OCI-LY3 (cell line): ENCODE data around the gene STARD3NL.

Experiments
- H2AFZ ChIP-seq: fragments of 200-600, 300-600 bp; shearing (Covaris generic); 2 replicates; pipeline ENCODE4 v1.6.0; 2014; ENCODE audit warnings: antibody characterized with exemption, low read depth, low read length
- H3K27ac ChIP-seq: fragments of 200-600, 300-600 bp; sonication (generic); 2 replicates; pipeline ENCODE4 v1.5.1; 2014; ENCODE audit warnings: mild to moderate bottlenecking, low read length, moderate library complexity, mixed read lengths
- H3K27me3 ChIP-seq: fragments of 200-600, 300-600 bp; sonication (generic); 2 replicates; pipeline ENCODE4 v1.6.1; 2014; ENCODE audit warnings: low read depth, low read length, mixed read lengths
- H3K36me3 ChIP-seq: fragments of 200-600, 300-600 bp; sonication (generic); replicated peaks from 2 replicates; pipeline ENCODE3; 2014; ENCODE audit warnings: low read depth, low read length, mixed read lengths
- H3K4me1 ChIP-seq: fragments of 300-600, 200-600 bp; sonication (generic); 2 replicates; pipeline ENCODE4 v1.6.1; 2014; ENCODE audit warnings: low read length, mixed read lengths
- H3K4me2 ChIP-seq: fragments of 200-600, 300-600 bp; sonication (generic); 2 replicates; pipeline ENCODE4 v1.6.1; 2014; ENCODE audit warnings: low read length, mixed read lengths
- H3K4me3 ChIP-seq: fragments of 300-600, 200-600 bp; sonication (generic); 2 replicates; pipeline ENCODE4 v1.5.1; 2014; ENCODE audit warnings: antibody characterized with exemption, mild to moderate bottlenecking, low read length, moderate library complexity
- H3K79me2 ChIP-seq: fragments of 300-600, 200-600 bp; shearing (Covaris generic); 2 replicates; pipeline ENCODE4 v1.6.1; 2014; ENCODE audit warnings: mild to moderate bottlenecking, low read length, mixed read lengths
- H3K9ac ChIP-seq: fragments of 300-600, 200-600 bp; shearing (Covaris generic); 2 replicates; pipeline ENCODE4 v1.6.0; 2014; ENCODE audit warnings: mild to moderate bottlenecking, low read length, moderate library complexity
- H3K9me3 ChIP-seq: fragments of 200-600, 300-600 bp; shearing (Covaris generic); 2 replicates; pipeline ENCODE4 v1.6.1; 2014; ENCODE audit warnings: low read length, mixed read lengths; ENCODE audit not compliant: insufficient read depth
- H4K20me1 ChIP-seq: fragments of 200-600, 300-600 bp; sonication (generic); 2 replicates; pipeline ENCODE4 v1.6.1; 2016; ENCODE audit warnings: low read length, mixed read lengths; ENCODE audit not compliant: insufficient read depth
- CTCF ChIP-seq: fragments of 200-600, 300-600 bp; sonication (generic); IDR thresholded peaks from 2 replicates; pipeline ENCODE4 v1.5.1; 2014; ENCODE audit warnings: antibody characterized with exemption, low read length, low read depth
- EZH2phosphoT487 ChIP-seq: fragments of 200-600 bp; shearing (Covaris generic); IDR thresholded peaks from 2 replicates; pipeline ENCODE4 v1.6.1; 2018; ENCODE audit warnings: antibody characterized with exemption, mixed run types, low read depth

STARD3NL gene

GRCh38 chr7:38189231-38189938 lies 11.3 kb downstream of the STARD3NL start:
- no peak overlapping the region for H3K9ac ChIP-seq
- no peak overlapping the region for H3K4me2 ChIP-seq
- TF ChIP-seq EZH2phosphoT487 (no peak), CTCF (no peak)
- no peak overlapping the region for H3K4me3 ChIP-seq
- no peaks in the 10 kb centered on the region for H3K36me3 ChIP-seq
- no peaks in the 10 kb centered on the region for H4K20me1 ChIP-seq
- no peak overlapping the region for H3K27ac ChIP-seq
- H3K79me2 ChIP-seq, result peaks cover 5% of the 10 kb centered on the region; the same call in 1 of the 2 replicates
- H3K27me3 ChIP-seq, result no peaks in the 10 kb centered on the region
- H3K9me3 ChIP-seq, result no peaks in the 10 kb centered on the region
- no peak overlapping the region for H2AFZ ChIP-seq
- no peaks in the 10 kb centered on the region for H3K4me1 ChIP-seq

- H3K4me1 ChIP-seq, result no peaks in the 10 kb centered on the region
- TF ChIP-seq EZH2phosphoT487 (no peak), CTCF (no peak)
- H3K27me3 ChIP-seq, result no peaks in the 10 kb centered on the region
- no peaks in the 10 kb centered on the region for H3K9me3 ChIP-seq
- no peak overlapping the region for H3K27ac ChIP-seq
- no peaks in the 10 kb centered on the region for H3K36me3 ChIP-seq
- H3K79me2 ChIP-seq, result peaks cover 5% of the 10 kb centered on the region; the same call in 1 of the 2 replicates
- no peak overlapping the region for H2AFZ ChIP-seq
- no peak overlapping the region for H3K4me3 ChIP-seq
- H4K20me1 ChIP-seq, result no peaks in the 10 kb centered on the region
- no peak overlapping the region for H3K4me2 ChIP-seq
- H3K9ac ChIP-seq, result no peak overlapping the region
Measured at GRCh38 chr7:38190011-38190410, 12.0 kb downstream of the STARD3NL start.

GRCh38 chr7:38191791-38192190 lies 13.7 kb downstream of the STARD3NL start:
- Histone ChIP-seq H3K79me2 (peaks cover 3% of the 10 kb centered on the region; the same call in 1 of the 2 replicates), H3K27ac (no peak overlapping the region)

More at GRCh38 chr7:38191791-38192190, 13.7 kb downstream of the STARD3NL start:
- Histone ChIP-seq H4K20me1 (no peaks in the 10 kb centered on the region; the same call in 1 of the 2 replicates), H3K4me1 (no peaks in the 10 kb centered on the region), H2AFZ (no peak overlapping the region), H3K9me3 (no peaks in the 10 kb centered on the region), H3K36me3 (no peaks in the 10 kb centered on the region), H3K9ac (no peak overlapping the region), H3K27me3 (no peaks in the 10 kb centered on the region), H3K4me2 (no peak overlapping the region), H3K4me3 (no peak overlapping the region)
- TF ChIP-seq CTCF (no peak), EZH2phosphoT487 (no peak)
